Activated CD8-positive, alpha-beta memory T cell treated with anti-CD3 and anti-CD28 coated beads, Interleukin-2, amount 50 U/mL, for 24 hours (primary cell): ENCODE measurements around the gene NEMF.
A peak's percentile ranks its signal among the peaks of the same experiment; 100 is the strongest.
"Not testable (repeated sequence)": the region's sequence is repeated elsewhere in the genome, so short reads cannot be mapped to it uniquely, and the experiment has no call there.

Source experiments
- DNase-seq: peaks from one replicate; pipeline ENCODE4 v3.0.0-alpha.2; 2020; ENCODE audit errors: extremely low read depth

NEMF gene, protein sequence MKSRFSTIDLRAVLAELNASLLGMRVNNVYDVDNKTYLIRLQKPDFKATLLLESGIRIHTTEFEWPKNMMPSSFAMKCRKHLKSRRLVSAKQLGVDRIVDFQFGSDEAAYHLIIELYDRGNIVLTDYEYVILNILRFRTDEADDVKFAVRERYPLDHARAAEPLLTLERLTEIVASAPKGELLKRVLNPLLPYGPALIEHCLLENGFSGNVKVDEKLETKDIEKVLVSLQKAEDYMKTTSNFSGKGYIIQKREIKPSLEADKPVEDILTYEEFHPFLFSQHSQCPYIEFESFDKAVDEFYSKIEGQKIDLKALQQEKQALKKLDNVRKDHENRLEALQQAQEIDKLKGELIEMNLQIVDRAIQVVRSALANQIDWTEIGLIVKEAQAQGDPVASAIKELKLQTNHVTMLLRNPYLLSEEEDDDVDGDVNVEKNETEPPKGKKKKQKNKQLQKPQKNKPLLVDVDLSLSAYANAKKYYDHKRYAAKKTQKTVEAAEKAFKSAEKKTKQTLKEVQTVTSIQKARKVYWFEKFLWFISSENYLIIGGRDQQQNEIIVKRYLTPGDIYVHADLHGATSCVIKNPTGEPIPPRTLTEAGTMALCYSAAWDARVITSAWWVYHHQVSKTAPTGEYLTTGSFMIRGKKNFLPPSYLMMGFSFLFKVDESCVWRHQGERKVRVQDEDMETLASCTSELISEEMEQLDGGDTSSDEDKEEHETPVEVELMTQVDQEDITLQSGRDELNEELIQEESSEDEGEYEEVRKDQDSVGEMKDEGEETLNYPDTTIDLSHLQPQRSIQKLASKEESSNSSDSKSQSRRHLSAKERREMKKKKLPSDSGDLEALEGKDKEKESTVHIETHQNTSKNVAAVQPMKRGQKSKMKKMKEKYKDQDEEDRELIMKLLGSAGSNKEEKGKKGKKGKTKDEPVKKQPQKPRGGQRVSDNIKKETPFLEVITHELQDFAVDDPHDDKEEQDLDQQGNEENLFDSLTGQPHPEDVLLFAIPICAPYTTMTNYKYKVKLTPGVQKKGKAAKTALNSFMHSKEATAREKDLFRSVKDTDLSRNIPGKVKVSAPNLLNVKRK

DNA sequence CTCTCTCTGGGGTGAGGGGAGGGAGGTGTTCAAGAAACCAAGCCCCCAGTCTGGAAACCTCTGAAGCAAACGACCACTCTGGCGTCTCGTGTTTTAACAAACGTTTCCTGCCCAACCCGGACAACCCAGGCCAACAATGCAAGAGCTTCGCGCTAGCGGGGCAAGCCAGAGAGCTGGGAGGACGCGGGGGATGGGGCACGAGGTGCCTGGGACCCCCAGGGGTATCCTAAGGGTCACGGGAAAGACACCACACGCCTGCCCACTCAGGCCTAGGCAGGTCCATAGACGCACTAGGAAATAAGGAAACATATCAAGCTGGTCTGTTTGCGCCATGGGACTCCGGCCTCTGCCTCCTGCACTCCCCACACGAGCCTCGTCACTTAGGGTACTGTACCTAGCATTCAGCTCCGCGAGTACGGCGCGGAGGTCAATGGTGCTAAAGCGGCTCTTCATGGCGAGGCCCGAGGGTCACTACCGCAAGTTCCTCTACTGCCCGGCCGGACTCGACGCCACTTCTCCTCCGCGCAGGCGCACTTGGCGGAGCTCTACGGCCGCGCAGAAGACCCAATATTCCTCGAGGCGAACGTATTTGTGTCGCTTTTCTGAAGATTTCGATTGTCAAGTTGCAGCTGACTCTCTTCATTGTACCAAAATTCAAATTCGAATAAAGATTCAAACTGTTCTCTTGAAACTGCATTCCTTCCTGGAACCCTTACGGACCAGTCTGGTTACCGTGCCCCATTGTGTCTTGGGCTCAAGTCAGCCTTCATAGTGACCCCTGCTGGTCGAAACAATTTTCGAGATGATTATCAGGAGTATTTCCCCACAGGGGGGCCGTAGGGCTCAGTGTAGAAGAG lies at the start of gene NEMF:
Gene NEMF, minus strand, starts transcription at position 488 of the 857 bp plus-strand sequence. Its CDS starts 35 bp downstream, at position 453.
- DNase-seq: peak; percentile 51

DNA sequence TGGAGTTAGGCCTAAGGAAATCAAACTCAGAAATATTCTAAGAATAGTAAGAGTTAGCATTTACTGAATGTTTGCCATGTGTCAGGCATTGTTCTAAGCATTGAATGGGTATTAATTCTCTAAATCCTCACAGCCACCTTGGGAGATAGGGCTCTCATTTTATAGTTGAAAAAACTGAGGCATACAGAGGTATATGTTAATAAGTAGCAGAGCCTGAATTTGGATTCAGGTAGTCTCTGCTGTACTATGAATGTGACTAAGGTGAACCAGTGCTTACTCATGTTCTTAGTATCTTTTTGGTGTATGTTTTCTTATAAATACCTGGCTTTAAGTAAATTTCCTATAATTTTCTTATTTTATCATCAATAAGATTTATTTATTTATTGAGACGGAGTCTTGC lies 48.4 kb upstream of the NEMF start:
- DNase-seq: no peak

DNA sequence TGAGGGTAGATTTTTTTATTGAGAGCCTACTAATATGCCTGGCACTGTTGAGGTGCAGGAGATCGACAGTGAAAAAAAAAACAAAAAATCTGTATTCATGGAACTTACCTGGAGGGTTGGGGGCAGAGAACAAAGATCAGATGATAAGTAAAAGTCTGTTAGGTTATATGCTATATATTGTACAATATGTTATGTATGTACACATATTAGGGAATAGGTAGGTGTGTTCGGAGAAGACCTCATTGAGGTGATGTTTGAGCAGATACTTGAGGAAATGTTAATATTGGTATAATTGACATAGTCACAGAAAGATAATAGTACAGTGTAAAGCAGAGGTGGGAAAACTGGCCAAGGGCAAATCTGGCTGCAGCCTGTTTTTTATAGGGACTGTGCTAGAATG lies 45.9 kb upstream of the NEMF start:
- DNase-seq: no peak

DNA sequence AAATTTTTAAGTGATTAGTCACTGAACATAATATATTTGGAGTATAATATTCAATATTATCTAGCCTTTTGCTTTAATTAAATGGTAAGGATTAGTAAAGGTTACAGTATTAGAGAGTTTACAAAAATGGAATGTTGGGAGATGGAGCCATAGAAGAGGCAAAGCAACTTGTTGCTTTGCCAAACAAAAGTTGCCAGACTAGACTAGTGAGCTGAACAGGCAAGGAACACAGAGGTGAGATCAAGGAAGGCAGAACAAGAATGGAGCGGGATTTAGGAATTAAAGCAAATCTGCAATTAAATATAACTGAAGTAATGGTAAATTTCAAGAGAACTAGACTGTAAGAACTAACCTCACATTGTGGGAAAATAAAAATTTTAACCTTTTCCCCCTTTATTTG lies 45.4 kb upstream of the NEMF start:
- DNase-seq: no peak

DNA sequence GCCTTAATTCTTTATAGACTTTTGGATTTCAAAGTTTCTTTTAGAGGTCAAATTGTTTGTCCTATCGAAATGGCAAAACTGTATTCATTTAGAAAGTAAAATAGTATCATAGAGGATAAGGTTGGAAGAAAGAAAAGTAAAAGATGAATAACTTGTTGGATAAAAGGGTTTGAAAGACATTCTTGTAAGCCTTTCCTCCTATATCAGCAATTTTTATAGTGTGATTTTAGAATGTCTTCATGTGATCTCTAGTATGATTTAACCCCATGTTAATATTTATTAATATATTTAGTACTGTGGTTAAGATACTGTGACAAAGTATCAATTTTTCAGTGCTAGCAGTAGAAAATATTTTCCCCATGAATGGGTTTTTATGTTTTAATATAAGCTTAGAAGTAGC lies 44.8 kb upstream of the NEMF start:
- DNase-seq: no peak

DNA sequence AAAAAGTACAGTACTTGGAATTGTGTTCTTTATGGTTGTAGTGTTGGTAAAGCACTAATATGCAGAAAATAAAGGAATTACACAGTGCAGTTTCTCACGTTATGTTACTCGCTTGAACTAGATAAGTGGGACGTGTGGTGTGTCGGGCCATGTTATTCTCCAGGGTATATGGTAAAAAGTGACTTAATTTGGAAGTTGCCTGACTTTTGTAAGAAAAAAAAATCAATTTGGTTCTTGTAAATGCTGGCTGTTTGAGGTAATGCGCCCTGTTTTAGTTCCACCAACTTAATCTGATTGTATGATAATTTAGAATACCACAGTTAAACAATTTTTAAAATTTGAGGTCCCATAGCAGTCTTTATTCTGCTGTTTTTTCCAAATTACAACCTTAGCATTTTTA lies 44.4 kb upstream of the NEMF start:
- no peak for DNase-seq

DNA sequence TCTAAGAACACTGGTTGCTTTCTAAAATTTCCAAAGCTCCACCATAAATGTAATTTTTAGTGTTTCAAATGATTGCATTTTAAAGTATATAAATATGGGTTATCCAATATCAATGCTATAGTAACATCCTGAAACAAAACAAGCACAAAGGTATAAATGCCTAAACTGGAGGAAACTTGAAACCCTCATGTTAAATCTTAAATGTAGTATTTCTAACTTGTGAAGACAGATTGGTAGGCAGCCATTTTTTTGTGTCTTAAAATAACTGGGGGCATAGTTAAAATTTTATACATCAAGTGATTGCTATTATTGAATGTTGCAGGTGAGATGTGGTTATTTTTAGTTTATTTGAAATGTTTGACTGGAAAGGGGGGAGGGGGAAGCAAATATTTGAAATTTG lies 43.7 kb upstream of the NEMF start:
- DNase-seq: not testable (repeated sequence)

DNA sequence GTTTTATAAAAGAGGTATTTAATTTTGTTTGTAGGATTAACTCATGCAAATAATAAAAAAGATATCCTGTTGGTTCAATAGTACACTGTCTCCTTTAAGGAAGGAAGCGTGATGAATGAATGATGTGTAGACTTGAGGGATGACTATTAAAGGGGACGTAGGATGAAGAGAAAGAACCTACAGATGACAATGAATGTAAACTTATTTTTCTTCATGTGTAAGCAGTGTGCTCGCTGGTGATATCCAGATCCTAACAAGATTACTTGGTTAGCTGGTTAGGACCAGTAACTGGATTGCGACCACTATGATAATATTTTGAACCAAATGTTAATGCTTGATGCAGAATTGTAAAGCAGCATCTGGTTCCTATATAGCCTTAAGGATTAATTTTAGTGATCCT lies 42.9 kb upstream of the NEMF start:
- no peak for DNase-seq

DNA sequence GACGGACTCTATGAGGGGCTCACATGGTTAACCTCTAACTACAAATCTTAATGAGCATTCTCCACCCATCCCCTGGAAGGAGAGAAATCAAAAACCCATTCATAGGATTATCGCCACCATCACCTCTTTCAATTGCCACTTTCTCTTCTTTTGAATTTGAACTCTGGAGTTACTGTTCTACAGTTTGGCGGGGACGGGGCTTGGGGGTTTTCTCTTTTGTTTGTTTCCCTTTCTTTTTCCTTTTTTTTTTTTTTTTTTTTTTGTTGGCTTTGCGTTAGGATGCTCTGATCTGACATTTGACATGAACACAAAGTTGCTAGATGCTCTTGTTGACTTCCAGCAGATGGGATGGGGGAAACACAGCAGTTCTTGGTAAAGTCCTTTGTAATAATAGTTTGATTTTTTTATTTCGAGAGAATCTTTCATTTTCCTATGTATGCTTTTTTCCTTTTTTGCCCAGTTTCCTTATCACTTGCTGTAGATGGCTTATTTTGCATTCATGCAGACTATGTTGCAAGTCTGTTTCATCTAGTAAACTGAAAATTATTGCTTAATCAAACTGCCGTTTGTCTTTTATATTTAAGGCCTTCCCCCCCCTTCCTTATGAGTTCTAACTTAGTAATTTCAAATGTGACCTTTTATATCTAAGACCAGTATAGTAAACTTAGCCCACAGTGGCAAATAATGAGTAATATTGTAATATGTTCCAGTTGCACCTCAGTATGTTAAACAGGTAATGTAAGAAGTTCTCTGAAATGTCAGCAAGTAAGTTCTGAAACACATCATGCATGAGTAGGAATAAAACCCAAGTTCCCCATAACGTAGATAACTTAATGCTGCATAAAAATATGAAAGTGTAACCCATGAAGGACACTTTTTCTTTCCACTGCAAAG lies 41.9 kb upstream of the NEMF start:
- not testable (repeated sequence) for DNase-seq

DNA sequence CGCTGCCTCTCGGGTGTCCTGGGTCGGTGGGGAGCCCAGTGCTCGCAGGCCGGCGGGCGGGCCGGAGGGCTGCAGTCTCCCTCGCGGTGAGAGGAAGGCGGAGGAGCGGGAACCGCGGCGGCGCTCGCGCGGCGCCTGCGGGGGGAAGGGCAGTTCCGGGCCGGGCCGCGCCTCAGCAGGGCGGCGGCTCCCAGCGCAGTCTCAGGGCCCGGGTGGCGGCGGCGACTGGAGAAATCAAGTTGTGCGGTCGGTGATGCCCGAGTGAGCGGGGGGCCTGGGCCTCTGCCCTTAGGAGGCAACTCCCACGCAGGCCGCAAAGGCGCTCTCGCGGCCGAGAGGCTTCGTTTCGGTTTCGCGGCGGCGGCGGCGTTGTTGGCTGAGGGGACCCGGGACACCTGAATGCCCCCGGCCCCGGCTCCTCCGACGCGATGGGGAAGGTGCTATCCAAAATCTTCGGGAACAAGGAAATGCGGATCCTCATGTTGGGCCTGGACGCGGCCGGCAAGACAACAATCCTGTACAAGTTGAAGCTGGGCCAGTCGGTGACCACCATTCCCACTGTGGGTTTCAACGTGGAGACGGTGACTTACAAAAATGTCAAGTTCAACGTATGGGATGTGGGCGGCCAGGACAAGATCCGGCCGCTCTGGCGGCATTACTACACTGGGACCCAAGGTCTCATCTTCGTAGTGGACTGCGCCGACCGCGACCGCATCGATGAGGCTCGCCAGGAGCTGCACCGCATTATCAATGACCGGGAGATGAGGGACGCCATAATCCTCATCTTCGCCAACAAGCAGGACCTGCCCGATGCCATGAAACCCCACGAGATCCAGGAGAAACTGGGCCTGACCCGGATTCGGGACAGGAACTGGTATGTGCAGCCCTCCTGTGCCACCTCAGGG lies 41.0 kb upstream of the NEMF start:
- peak; percentile 48 for DNase-seq

DNA sequence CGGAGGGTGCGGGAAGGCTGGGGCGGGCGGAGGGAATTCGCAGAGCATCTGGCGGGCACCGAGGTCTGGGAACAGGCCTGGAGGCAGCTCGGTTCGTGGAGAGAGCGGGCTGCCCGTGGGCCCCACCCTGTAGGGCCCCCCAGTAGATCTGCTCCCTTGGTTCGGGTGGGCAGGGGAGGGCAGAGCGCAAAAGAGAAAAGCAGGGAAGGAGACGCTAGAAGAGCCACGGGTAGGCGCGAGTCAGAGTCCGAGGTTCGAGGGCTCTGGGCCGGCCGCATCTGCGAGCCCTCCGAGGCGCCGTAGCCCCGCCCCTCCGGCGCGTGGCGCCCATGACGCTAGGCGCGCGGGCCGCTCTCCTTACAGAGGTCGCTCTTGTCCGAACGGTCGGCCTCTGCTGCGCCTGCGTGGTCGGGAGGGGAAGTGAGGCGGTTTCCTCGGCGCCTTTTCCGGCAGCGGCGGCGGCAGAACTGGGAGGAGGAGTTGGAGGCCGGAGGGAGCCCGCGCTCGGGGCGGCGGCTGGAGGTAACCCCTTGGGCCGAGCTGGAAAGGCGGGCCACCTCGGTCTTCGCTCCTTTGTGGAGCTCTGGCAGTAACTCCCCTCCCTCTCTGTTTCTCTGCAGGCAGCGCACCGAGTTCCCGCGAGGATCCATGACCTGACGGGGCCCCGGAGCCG lies 40.2 kb upstream of the NEMF start, which contains the start of gene ARF6:
Gene ARF6, plus strand, starts transcription at position 447 of the 673 bp plus-strand sequence. CDS start 655 bp downstream, outside the sequence.
- DNase-seq: peak; percentile 89

DNA sequence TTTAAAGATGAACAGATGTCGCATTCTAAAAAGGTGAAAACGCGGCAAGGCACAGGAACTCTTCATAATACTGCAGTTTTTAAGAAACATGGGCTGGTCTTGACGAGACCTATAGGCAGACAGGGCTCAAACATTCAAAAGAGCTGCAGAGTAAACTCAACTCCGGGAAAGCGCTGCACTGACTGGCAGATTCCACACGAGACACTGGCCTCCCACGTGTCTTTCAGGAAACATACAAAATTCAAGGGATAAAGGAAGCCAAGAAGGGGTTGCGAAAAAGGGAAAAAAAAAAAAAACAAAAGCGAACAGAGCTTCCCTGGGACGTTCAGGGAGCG lies 39.7 kb upstream of the NEMF start:
- no peak for DNase-seq

DNA sequence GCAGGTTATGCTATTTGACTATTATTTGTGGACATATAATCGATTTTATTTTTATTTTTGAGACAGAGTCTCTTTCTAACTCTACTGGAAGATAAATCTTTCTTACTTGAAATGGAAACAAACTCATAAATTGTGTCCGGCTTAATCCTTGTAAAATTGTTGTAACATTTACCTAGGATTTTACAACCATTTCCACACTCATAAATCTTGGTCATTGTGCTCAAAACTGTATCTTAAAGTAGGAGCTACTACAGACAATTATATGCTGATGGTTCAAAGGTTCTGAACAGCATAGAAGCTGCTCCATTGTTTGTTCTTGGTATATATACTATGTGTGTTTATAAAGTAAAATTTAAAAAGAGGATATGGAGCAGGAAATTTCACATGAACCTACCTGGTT lies 35.7 kb upstream of the NEMF start:
- no peak for DNase-seq

DNA sequence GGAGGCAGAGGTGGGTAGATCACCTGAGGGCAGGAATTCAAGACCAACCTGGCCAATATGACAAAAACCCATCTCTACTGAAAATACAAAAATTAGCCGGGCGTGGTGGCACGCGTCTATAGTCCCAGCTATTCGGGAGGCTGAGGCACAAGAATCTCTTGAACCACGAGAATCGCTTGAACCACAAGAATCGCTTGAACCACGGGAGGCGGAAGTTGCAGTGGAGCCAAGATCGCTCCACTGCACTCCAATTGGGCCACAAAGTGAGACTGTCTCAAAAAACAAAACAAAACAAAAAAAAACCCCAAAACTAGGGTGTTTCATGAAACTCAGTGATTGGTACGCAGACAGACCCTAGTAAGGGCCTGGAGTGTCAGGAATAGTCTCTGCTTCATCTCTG lies 33.9 kb upstream of the NEMF start:
- DNase-seq: no peak

DNA sequence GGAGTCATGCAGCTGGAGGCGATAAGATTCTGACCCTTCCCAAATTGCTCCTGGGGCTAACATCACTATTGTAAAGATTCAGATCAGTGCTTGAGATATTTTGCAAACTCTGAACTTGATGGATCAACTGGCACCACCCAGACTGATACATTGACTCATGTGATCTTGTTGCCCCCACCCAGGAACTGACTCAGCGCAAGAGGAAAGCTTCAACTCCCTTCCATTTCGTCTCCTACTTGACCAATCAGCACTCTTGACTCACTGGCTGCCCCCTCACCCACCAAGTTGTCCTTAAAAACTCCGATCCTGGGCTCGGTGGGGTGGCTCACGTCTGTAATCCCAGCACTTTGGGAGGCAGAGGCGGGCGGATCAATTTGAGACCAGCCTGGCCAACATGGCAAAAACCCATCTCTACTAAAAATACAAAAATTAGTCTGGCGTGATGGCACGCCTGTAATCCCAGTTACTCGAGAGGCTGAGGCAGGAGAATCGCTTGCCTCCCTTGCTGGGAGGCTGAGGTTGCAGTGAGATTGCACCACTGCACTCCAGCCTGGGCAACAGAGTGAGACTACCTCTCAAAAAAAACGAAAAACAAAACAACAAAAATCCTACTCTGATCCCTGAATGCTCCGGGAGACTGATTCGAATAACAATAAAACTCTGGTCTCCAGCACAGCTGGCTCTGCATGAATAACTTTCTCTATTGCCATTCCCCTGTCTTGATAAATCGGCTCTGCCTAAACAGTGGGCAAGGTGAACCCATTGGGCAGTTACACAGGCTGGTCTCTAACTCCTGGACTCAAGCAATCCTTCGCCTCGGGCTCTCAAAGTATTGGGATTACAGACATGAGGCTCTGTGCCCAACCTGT lies 30.5 kb upstream of the NEMF start:
- no peak for DNase-seq

DNA sequence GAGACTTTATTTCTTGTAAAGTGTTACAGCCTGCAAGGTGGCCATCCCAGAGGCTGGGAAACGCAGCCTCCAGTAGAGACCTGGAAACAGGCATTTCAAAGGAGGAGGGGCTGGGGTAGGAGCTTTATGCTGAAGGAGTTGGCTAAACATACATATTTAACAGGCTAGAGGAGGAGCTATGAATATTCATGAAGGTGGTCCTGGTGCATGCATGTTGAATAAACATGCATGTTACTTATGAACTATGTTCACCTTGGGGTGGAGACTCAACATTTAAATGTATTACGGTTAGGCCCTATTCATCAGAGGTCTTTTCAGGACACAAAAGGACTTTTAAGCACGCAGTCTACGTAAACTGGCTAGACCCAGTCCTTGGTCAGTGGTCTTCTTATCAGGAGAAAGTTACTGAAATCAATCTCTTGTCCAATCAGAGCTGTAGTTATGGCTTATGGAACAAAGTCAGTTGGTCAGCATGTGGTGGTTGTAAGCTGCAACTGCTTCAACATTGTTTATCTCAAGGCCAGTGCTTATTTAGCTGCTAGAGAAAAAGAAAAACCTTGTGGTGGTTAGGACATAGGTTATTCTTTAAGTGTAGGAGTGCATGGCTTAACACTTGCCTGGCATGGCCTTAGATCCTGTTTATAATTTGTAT lies 28.9 kb upstream of the NEMF start:
- no peak for DNase-seq

DNA sequence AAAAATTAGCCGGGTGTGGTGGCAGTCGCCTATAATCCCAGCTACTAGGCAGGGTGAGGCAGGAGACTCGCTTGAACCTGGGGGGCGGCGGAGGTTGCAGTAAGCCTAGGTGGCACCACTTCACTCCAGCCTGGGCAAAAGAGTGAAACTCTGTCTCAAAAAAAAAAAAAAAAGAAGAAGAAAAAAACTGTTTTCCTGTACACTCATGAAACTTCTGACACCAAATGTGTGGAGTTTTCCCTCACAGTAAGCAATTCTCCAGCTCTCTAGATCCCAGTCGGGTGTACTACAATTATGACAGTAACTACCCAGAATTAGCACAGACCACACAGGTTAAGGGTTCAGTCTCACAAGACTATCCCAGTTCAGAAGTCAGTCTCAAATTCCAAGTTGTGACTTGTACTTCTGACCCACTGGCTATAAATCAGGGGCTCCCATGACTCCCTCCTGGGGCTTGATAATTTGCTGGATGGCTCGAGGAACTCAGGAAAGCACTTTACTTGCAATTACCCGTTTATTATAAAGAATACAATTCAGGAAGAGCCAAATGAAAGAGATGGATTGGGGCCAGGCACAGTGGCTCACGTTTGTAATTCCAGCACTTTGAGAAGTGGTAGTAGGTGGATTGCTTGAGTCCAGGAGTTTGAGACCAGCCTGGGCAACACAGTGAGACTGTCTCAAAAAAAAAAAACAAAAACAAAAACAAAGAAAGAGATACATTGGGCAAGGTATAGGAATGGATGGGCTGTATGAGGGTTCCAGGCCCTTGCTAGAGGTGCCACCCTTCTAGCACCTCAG lies 27.9 kb upstream of the NEMF start:
- DNase-seq: no peak
